Colonic mucosa (tissue), 4 donors: ENCODE measurements around the gene ICE2. TPM values are rescaled to one million over a fixed set of nuclear protein-coding genes. Genes with fewer than 3 reads are reported as not detected.

Source experiments
- DNase-seq: peaks from one replicate; pipeline ENCODE4 v3.0.0-alpha.2; 2020
- H3K27ac ChIP-seq: fragments of 200-600 bp; one replicate; pipeline ENCODE4 v1.8.0; 2021
- H3K27me3 ChIP-seq: fragments of 200-600 bp; one replicate; pipeline ENCODE4 v1.8.0; 2021
- H3K36me3 ChIP-seq: fragments of 200-600 bp; one replicate; pipeline ENCODE4 v1.8.0; 2021
- H3K4me1 ChIP-seq: fragments of 200-600 bp; one replicate; pipeline ENCODE4 v1.8.0; 2021; ENCODE audit warnings: mild to moderate bottlenecking
- H3K4me3 ChIP-seq: fragments of 200-600 bp; one replicate; pipeline ENCODE4 v1.8.0; 2021
- H3K9ac ChIP-seq, 2 donors: one replicate each; pipeline ENCODE4 v1.7.0; 2013; ENCODE audit warnings: control low read depth in 2 of 2, low read depth in 2 of 2, low read length in 2 of 2
- H3K9me3 ChIP-seq: fragments of 200-600 bp; one replicate; pipeline ENCODE4 v1.8.0; 2021
- CTCF ChIP-seq: fragments of 200-600 bp; IDR thresholded peaks from one replicate; pipeline ENCODE4 v1.8.0; 2022; ENCODE audit warnings: antibody characterized with exemption, mild to moderate bottlenecking
- intact Hi-C: fragments of 100-400 bp; cut with DNase I; formaldehyde crosslinking; loops from one replicate; pipeline ENCODE4 v1.14.1; 2022
- total RNA-seq, 2 donors: library from RNA; stranded (reverse); fragmentation: NEBNext Ultra II Directional in 1 of 2; extraction: Animal tissue kit (Norgen Biotek cat#: 25700) in 1 of 2; gene quantifications; one replicate each; pipeline ENCODE4 v1.2.1, GENCODE V29; 2021
- donor health status: healthy.
- donor health status: DM: no; HTN: no; CAD: no.
- donor health status: DM: no; HTN: no; CAD: no.

The ICE2 gene
- total RNA-seq, 2 donors from 2014 or later: 37.3 to 37.7 TPM

DNA sequence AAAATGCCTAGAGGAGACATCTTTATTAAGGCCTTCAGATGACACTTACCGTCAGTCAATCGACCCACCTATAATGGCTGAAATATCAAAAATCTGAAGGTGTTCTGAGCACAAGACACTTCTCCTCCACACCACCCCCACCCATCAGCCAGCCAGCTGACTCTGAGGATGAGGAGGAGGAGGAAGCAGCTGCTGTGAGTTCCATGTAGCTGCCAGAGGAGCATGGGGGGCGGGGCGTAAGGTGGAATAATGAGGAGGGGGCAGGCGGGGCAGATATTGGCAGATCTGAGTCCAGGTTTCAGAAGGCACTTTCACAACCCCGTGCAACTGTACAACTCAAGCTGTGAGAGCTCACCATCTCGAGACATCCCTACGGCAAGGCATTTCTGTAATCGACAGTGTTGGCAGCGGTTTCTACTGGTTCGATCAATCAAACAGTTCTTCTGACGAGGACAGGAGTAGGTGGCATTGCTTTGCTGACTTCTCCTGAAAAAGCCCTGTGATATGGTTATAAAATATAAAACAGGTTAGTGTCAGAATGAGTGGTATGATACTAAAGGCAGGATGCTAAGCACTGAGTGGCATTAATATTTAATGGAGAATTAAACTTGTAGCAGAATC lies 35.4 kb upstream of the ICE2 start:
- Histone ChIP-seq H3K9ac (no peak overlapping the region), H3K27ac (no peak overlapping the region), H3K4me1 (no peaks in the 10 kb centered on the region), H3K4me3 (no peak overlapping the region), H3K9me3 (no peaks in the 10 kb centered on the region), H3K36me3 (no peaks in the 10 kb centered on the region), H3K27me3 (no peaks in the 10 kb centered on the region)
- intact Hi-C loops: no loop called here
- DNase-seq: no peak
- TF ChIP-seq CTCF: no peak

GRCh38 chr15:60513676-60514075 lies 34.7 kb upstream of the ICE2 start:
- H3K4me1 ChIP-seq: no peaks in the 10 kb centered on the region
- no peak overlapping the region for H3K4me3 ChIP-seq
- DNase-seq: no peak
- TF ChIP-seq CTCF: no peak
- no peaks in the 10 kb centered on the region for H3K27me3 ChIP-seq
- no peak overlapping the region for H3K9ac ChIP-seq
- no peaks in the 10 kb centered on the region for H3K9me3 ChIP-seq
- no peak overlapping the region for H3K27ac ChIP-seq
- intact Hi-C loops: no loop called here
- no peaks in the 10 kb centered on the region for H3K36me3 ChIP-seq

DNA sequence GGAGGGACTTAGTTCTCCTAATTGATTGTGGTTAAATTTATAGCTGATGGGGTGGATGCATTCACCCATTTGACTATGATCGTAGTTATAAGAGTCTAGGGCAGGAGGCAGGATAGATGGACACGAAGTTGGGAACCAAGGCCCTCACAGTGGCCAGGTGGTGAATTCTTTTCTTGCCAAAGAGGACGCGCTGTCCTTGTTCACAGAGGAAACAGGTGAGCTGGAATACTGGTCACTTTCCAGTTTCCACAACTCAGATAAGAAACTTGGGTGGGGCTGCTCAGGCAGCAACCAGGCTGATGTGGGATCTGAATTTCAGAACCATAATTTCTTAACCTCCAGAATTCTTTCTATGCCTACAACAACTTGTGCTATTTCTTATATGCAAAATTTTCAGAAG lies 34.0 kb upstream of the ICE2 start:
- no peak for DNase-seq
- Histone ChIP-seq H3K9me3 (no peaks in the 10 kb centered on the region), H3K27me3 (no peaks in the 10 kb centered on the region), H3K9ac (no peak overlapping the region), H3K4me3 (no peak overlapping the region), H3K27ac (no peak overlapping the region), H3K4me1 (no peaks in the 10 kb centered on the region), H3K36me3 (no peaks in the 10 kb centered on the region)
- TF ChIP-seq CTCF: no peak
- intact Hi-C loops: no loop called here

- no peaks in the 10 kb centered on the region for H3K36me3 ChIP-seq
- DNase-seq: no peak
- intact Hi-C loops: no loop called here
- H3K27me3 ChIP-seq: no peaks in the 10 kb centered on the region
- no peak overlapping the region for H3K27ac ChIP-seq
- no peak overlapping the region for H3K9ac ChIP-seq
- no peak for TF ChIP-seq CTCF
- no peaks in the 10 kb centered on the region for H3K9me3 ChIP-seq
- H3K4me3 ChIP-seq: no peak overlapping the region
- H3K4me1 ChIP-seq: no peaks in the 10 kb centered on the region
Measured at GRCh38 chr15:60511351-60512031, 32.5 kb upstream of the ICE2 start.

- intact Hi-C loops: no loop called here
- Histone ChIP-seq H3K9ac (no peak overlapping the region), H3K4me3 (no peak overlapping the region), H3K36me3 (no peaks in the 10 kb centered on the region), H3K4me1 (no peaks in the 10 kb centered on the region), H3K27ac (no peak overlapping the region), H3K27me3 (no peaks in the 10 kb centered on the region), H3K9me3 (no peaks in the 10 kb centered on the region)
- DNase-seq: no peak
- TF ChIP-seq CTCF: no peak
Measured at GRCh38 chr15:60510006-60510405, 31.1 kb upstream of the ICE2 start.
